Transverse colon (tissue), 4 donors: ENCODE data around the gene TNC.

Source experiments
- EP300 ChIP-seq: sonication (generic); formaldehyde crosslinking; IDR thresholded peaks from one replicate; pipeline ENCODE4 v1.6.1; 2017; ENCODE audit warnings: antibody characterized with exemption, low read depth
- POLR2A ChIP-seq: fragments of 450-650 bp; IDR thresholded peaks from one replicate; pipeline ENCODE4 v1.6.1; 2016; ENCODE audit warnings: antibody characterized with exemption, mild to moderate bottlenecking, moderate library complexity
- POLR2AphosphoS5 ChIP-seq, 3 donors: sonication (generic); formaldehyde crosslinking; IDR thresholded peaks; one replicate each; pipeline ENCODE4 v1.6.1; 2016; ENCODE audit warnings: antibody characterized with exemption in 3 of 3
- TF ChIP-seq, protein P1 (sequence below), 5 experiments: fragments of 200-600 bp in 3 of 5; fragments of 450-650 bp in 2 of 5; sonication (generic) in 3 of 5; IDR thresholded peaks; 1 replicate in 2 of 5; 2 replicates in 3 of 5; pipeline ENCODE4 v1.5.1; 2016 to 2017; ENCODE audit warnings: antibody characterized with exemption in 5 of 5, inconsistent platforms in 3 of 5, mild to moderate bottlenecking in 2 of 5, moderate library complexity in 1 of 5

DNA sequence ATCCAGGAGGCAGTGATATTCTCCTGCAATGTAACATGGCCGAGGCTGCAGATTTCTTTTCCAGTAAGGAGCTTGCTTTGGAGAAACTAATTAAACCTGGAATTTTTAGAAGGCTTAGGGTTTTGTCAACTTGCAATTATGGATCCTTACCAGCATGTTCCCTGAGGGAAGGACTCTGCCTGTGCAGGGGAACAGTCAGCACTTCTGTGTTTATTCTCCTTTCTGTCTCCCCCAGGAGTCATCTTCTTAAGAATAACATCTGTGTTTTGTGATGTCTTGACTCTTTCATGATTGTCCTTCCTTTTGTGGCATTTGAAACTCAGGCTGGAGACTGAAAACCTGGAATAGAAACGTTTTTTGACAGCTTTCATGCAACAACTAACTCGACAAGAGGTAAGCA, 107.1 kb downstream of the TNC start:
- TF ChIP-seq, protein P1, sequence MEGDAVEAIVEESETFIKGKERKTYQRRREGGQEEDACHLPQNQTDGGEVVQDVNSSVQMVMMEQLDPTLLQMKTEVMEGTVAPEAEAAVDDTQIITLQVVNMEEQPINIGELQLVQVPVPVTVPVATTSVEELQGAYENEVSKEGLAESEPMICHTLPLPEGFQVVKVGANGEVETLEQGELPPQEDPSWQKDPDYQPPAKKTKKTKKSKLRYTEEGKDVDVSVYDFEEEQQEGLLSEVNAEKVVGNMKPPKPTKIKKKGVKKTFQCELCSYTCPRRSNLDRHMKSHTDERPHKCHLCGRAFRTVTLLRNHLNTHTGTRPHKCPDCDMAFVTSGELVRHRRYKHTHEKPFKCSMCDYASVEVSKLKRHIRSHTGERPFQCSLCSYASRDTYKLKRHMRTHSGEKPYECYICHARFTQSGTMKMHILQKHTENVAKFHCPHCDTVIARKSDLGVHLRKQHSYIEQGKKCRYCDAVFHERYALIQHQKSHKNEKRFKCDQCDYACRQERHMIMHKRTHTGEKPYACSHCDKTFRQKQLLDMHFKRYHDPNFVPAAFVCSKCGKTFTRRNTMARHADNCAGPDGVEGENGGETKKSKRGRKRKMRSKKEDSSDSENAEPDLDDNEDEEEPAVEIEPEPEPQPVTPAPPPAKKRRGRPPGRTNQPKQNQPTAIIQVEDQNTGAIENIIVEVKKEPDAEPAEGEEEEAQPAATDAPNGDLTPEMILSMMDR (IDR thresholded peaks at IDR 0.05) = no peak
- TF ChIP-seq POLR2A = no peak
- TF ChIP-seq POLR2AphosphoS5 (IDR thresholded peaks at IDR 0.05) = no peak
- TF ChIP-seq EP300 = no peak
